SK-N-SH (cell line): ENCODE data around the gene RSRC1. TPM values are rescaled to one million over a fixed set of nuclear protein-coding genes. Genes with fewer than 3 reads are reported as not detected.
"Not testable (repeated sequence)": the region's sequence is repeated elsewhere in the genome, so short reads cannot be mapped to it uniquely, and the experiment has no call there.

Source experiments
- CTCF ChIA-PET: fragments of 300-600, 350-600 bp; formaldehyde crosslinking; extraction: SDS; loops from one replicate; lab custom pipeline; 2021; lab: Yijun Ruan, JAX
- POLR2A ChIA-PET: fragments of 350-600 bp; sonication (Branson Sonifier 250); formaldehyde crosslinking; extraction: SDS; loops from one replicate; lab custom pipeline; 2020; ENCODE audit warnings: antibody characterized with exemption, inconsistent platforms; lab: Yijun Ruan, JAX
- DNase-seq: peaks from one replicate; pipeline ENCODE4 v3.0.0; 2012
- H2AFZ ChIP-seq: fragments of 200-600 bp; sonication (generic); 2 replicates; pipeline ENCODE4 v1.8.1; 2016; ENCODE audit warnings: antibody characterized with exemption, mild to moderate bottlenecking, low read depth
- H3F3A ChIP-seq: fragments of 200-600 bp; sonication (generic); replicated peaks from 2 replicates; pipeline ENCODE3; 2016; ENCODE audit warnings: antibody characterized with exemption, mild to moderate bottlenecking; ENCODE audit not compliant: insufficient read depth
- H3K27ac ChIP-seq, 2 experiments: fragments of 200-500 bp in 1 of 2; fragments of 200-600 bp in 1 of 2; sonication (Bioruptor generic) in 1 of 2; sonication (generic), shearing (Covaris generic) in 1 of 2; 2 replicates each; pipeline versions ENCODE4 v1.5.1 to v1.6.1; 2014 to 2016; ENCODE audit warnings: low read depth in 2 of 2, inconsistent platforms in 1 of 2, low read length in 1 of 2, mild to moderate bottlenecking in 1 of 2, mixed read lengths in 1 of 2
- H3K27me3 ChIP-seq: fragments of 200-600 bp; sonication (generic), shearing (Covaris generic); 2 replicates; pipeline ENCODE4 v1.6.1; 2016; ENCODE audit warnings: mixed run types; ENCODE audit not compliant: insufficient read depth
- H3K36me3 ChIP-seq, 2 experiments: fragments of 200-500 bp in 1 of 2; fragments of 200-600 bp in 1 of 2; sonication (Bioruptor generic) in 1 of 2; sonication (generic) in 1 of 2; replicated peaks in 1 of 2; 2 replicates each; pipeline versions ENCODE3 to v1.5.1; 2014 to 2016; ENCODE audit warnings: low read length in 1 of 2, mild to moderate bottlenecking in 1 of 2; ENCODE audit not compliant: insufficient read depth in 2 of 2, control insufficient read depth in 1 of 2
- H3K4me1 ChIP-seq, 2 experiments: fragments of 200-500 bp in 1 of 2; fragments of 200-600 bp in 1 of 2; sonication (Bioruptor generic) in 1 of 2; sonication (generic), shearing (Covaris generic) in 1 of 2; 2 replicates each; pipeline versions ENCODE4 v1.5.1 to v1.6.1; 2014 to 2016; ENCODE audit warnings: low read depth in 1 of 2, low read length in 1 of 2, mixed run types in 1 of 2; ENCODE audit not compliant: insufficient read depth in 2 of 2, control insufficient read depth in 1 of 2
- H3K4me2 ChIP-seq: fragments of 200-600 bp; sonication (generic), shearing (Covaris generic); 2 replicates; pipeline ENCODE4 v1.6.1; 2017; ENCODE audit warnings: mixed run types
- H3K4me3 ChIP-seq, 2 experiments: fragments of 200-500 bp in 1 of 2; fragments of 200-600 bp in 1 of 2; sonication (Bioruptor generic) in 1 of 2; sonication (generic), shearing (Covaris generic) in 1 of 2; 2 replicates each; pipeline versions ENCODE4 v1.5.1 to v1.8.1; 2014 to 2016; ENCODE audit warnings: low read depth in 2 of 2, inconsistent platforms in 1 of 2, low read length in 1 of 2, mild to moderate bottlenecking in 1 of 2, mixed read lengths in 1 of 2, moderate library complexity in 1 of 2
- H3K79me2 ChIP-seq: fragments of 200-600 bp; sonication (generic); 2 replicates; pipeline ENCODE4 v1.8.1; 2017; ENCODE audit warnings: mild to moderate bottlenecking; ENCODE audit not compliant: insufficient read depth
- H3K9ac ChIP-seq: fragments of 200-600 bp; sonication (generic); 2 replicates; pipeline ENCODE4 v1.6.1; 2017; ENCODE audit warnings: mixed run types
- H3K9me2 ChIP-seq: fragments of 200-600 bp; sonication (generic); 2 replicates; pipeline ENCODE4 v1.6.1; 2017; ENCODE audit warnings: mixed run types
- H3K9me3 ChIP-seq: fragments of 200-600 bp; sonication (generic); 2 replicates; pipeline ENCODE4 v1.6.1; 2017; ENCODE audit warnings: mixed run types, mild to moderate bottlenecking, moderate library complexity
- H4K20me1 ChIP-seq: fragments of 200-600 bp; sonication (generic); 2 replicates; pipeline ENCODE4 v1.6.1; 2017; ENCODE audit warnings: mild to moderate bottlenecking, mixed run types; ENCODE audit not compliant: insufficient read depth
- REST ChIP-seq: IDR thresholded peaks from 2 replicates; pipeline ENCODE4 v1.6.1; 2012; ENCODE audit warnings: mild to moderate bottlenecking, low read depth, low read length, moderate library complexity
- TEAD4 ChIP-seq: IDR thresholded peaks from 2 replicates; pipeline ENCODE4 v1.4.0; 2012; ENCODE audit warnings: mild to moderate bottlenecking, borderline replicate concordance; ENCODE audit not compliant: insufficient read depth
- ZBTB33 ChIP-seq: IDR thresholded peaks from 2 replicates; pipeline ENCODE4 v1.4.0; 2012; ENCODE audit warnings: low read depth, borderline replicate concordance
- WGBS: methylation state at CpG from one replicate; pipeline ENCODE4 v1.1.6; 2017; ENCODE audit warnings: low lambda C conversion rate; 5-methylcytosine and 5-hydroxymethylcytosine counted together
- polyA plus RNA-seq, 3 experiments: library from polyadenylated mRNA; depleted of rRNA; stranded (reverse); fragments of >200 nt; gene quantifications; 2 replicates each; pipeline ENCODE4 v1.2.3, GENCODE V29; 2012

Gene RSRC1
- polyA plus RNA-seq, 1 of the 3 experiments (the other 2 are of a cell fraction) = 4.5 TPM

GRCh38 chr3:158314426-158315357, 204.8 kb downstream of the RSRC1 start:
- Histone ChIP-seq H3K36me3 (peaks cover 0 to 3% of the 10 kb centered on the region in 2 experiments), H3K27ac (no peak overlapping the region), H3K9me2 (no peaks in the 10 kb centered on the region), H3K79me2 (no peaks in the 10 kb centered on the region), H4K20me1 (no peaks in the 10 kb centered on the region), H3K9ac (no peak overlapping the region), H3K4me2 (no peak overlapping the region), H2AFZ (no peak overlapping the region; the same call in 1 of the 2 replicates), H3K4me3 (no peak overlapping the region), H3F3A (no peaks in the 10 kb centered on the region), H3K9me3 (no peaks in the 10 kb centered on the region), H3K4me1 (no peaks in the 10 kb centered on the region; a peak in 1 of 4 replicates), H3K27me3 (no peaks in the 10 kb centered on the region)
- no peak for DNase-seq
- TF ChIP-seq TEAD4 (no peak), REST (no peak), ZBTB33 (no peak)
- POLR2A ChIA-PET = no interaction called here
- WGBS = 95% methylated on average over 6 of the region's 6 CpGs
- CTCF ChIA-PET = interaction anchor here (0.7 to 3.0 kb wide), 7 partner anchors 24 to 695 kb away, joined by 3 to 11 read pairs (median 3); no protein-coding TSS in a partner anchor

- POLR2A ChIA-PET, H3K9me3 ChIP-seq, H2AFZ ChIP-seq, H3F3A ChIP-seq, H3K27ac ChIP-seq, H3K36me3 ChIP-seq, DNase-seq, H3K4me3 ChIP-seq, H3K4me2 ChIP-seq, H3K27me3 ChIP-seq, H3K4me1 ChIP-seq, H3K9me2 ChIP-seq, H4K20me1 ChIP-seq, H3K79me2 ChIP-seq, H3K9ac ChIP-seq: not testable (repeated sequence)
- CTCF ChIA-PET = interaction anchor here (1.3 kb wide), 1 partner anchor 16 kb away, joined by 4 read pairs; no protein-coding TSS in a partner anchor
- WGBS = 92% methylated on average over 15 of the region's 21 CpGs
These were observed 220.0 kb downstream of the RSRC1 start for GRCh38 chr3:158329696-158330441.
